ENCODE measurements around the gene CCDC88A.

GRCh38 chr2:55439101-55439397 lies 19.4 kb upstream of the CCDC88A start:
- TF ChIP-seq POLR2A (IDR thresholded peaks at IDR 0.05; ENCODE audit: low read length) (no peak), GATA1 (IDR thresholded peaks at IDR 0.05; ENCODE audit: low read depth, low read length) (no peak)
